ENCODE results near the gene FGF2. TPM values are rescaled to one million over a fixed set of nuclear protein-coding genes. Genes with fewer than 3 reads are reported as not detected.
"Not testable (repeated sequence)": the region's sequence is repeated elsewhere in the genome, so short reads cannot be mapped to it uniquely, and the experiment has no call there.

Gene FGF2
- total RNA-seq, 1 experiment from 2014 or later, result 4.1 TPM

DNA sequence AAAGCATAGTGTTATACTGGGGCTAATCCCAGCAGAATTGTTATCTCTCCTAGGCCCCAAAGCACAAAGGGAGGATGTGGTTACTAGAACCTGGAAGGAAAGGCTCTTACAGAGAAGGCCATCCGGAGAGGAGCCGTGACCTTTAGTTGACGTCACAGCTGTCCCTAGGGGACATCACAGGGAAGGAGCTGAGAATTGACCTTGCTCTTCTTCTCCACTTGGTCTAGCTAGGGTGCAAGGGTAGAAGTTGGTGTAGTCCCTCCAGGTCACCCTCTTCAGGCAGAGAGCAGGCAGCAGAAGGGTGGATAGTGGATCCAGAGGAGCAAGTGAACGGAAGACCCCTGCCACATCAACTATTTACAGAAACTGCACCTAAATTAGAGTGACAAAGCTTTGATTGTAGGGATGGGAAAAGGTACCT is 22.8 kb upstream of the FGF2 start:
- H3K36me3 ChIP-seq (ENCODE audit: low read depth, low read length), result no peaks in the 10 kb centered on the region
- H3K4me2 ChIP-seq (ENCODE audit: low read length), result no peak overlapping the region
- TF ChIP-seq, protein P1, sequence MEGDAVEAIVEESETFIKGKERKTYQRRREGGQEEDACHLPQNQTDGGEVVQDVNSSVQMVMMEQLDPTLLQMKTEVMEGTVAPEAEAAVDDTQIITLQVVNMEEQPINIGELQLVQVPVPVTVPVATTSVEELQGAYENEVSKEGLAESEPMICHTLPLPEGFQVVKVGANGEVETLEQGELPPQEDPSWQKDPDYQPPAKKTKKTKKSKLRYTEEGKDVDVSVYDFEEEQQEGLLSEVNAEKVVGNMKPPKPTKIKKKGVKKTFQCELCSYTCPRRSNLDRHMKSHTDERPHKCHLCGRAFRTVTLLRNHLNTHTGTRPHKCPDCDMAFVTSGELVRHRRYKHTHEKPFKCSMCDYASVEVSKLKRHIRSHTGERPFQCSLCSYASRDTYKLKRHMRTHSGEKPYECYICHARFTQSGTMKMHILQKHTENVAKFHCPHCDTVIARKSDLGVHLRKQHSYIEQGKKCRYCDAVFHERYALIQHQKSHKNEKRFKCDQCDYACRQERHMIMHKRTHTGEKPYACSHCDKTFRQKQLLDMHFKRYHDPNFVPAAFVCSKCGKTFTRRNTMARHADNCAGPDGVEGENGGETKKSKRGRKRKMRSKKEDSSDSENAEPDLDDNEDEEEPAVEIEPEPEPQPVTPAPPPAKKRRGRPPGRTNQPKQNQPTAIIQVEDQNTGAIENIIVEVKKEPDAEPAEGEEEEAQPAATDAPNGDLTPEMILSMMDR (conservative IDR thresholded peaks at IDR 0.05; ENCODE audit: low read depth, low read length), result no peak
- TF ChIP-seq EZH2phosphoT487 (IDR thresholded peaks at IDR 0.05; ENCODE audit: borderline replicate concordance, low read length) (no peak), EZH2 (IDR thresholded peaks at IDR 0.05; ENCODE audit: low read length, unreplicated experiment) (no peak)
- no peak overlapping the region for H3K9ac ChIP-seq (ENCODE audit: low read length)
- no peaks in the 10 kb centered on the region for H3K27me3 ChIP-seq (ENCODE audit: low read length)
- no peak overlapping the region for H3K27ac ChIP-seq (ENCODE audit: low read length)
- H3K4me1 ChIP-seq (ENCODE audit: insufficient read depth, low read length), result no peaks in the 10 kb centered on the region
- no peak overlapping the region for H2AFZ ChIP-seq (ENCODE audit: low read length)
- ChIA-PET POLR2A (ENCODE audit: unreplicated experiment) (no interaction called here), CTCF (no interaction called here)
- intact Hi-C loops (cut with micrococcal nuclease), result no loop called here
- no peaks in the 10 kb centered on the region for H3F3A ChIP-seq (ENCODE audit: low read length, unreplicated experiment)
- no peak overlapping the region for H3K4me3 ChIP-seq (ENCODE audit: low read length)
- H4K20me1 ChIP-seq (ENCODE audit: low read length), result no peaks in the 10 kb centered on the region
- H3K9me3 ChIP-seq (ENCODE audit: low read length), result no peaks in the 10 kb centered on the region
- no peak for ATAC-seq
- no peaks in the 10 kb centered on the region for H3K9me2 ChIP-seq (replicated peaks; ENCODE audit: low read length)
- no peaks in the 10 kb centered on the region for H3K79me2 ChIP-seq (ENCODE audit: low read length)
- DNase-seq, result no peak
- no TSS peak for BruUV-seq (replicated peaks)

DNA sequence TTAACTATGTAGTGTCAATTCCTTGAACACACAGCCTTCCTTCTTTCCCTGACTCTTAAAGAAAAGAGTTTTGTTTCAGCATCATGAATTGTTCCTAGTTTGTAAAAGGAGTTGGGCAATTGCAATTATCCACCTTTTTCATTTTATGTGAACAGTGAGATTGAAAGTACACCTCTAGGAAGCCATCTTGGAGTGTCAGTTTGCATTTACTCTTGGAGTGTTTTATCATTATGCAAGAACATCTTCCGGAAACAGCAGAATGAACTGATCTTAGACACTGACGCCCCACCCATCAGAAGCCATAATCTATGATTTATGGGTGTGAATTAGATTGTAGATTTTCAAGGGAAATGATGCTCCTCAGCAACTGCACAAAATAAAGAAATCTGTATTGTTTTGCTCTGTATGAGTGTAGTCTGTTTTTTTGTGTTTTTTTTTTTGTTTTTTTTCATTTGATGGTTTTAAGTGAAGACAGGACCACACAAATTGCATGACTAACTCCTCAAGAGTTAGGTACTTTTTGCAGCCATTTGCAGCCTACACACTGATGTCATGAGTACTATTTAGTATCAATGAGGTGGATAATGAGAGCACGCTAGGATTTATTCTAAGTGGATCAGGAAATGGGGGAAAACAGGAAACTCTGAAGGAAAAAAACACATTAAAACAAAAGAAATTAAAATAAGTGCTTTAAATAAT is 19.5 kb upstream of the FGF2 start:
- TF ChIP-seq, protein P1 (conservative IDR thresholded peaks at IDR 0.05; ENCODE audit: low read depth, low read length), result no peak
- TF ChIP-seq EZH2 (IDR thresholded peaks at IDR 0.05; ENCODE audit: low read length, unreplicated experiment) (no peak), EZH2phosphoT487 (IDR thresholded peaks at IDR 0.05; ENCODE audit: borderline replicate concordance, low read length) (no peak)
- POLR2A ChIA-PET (ENCODE audit: unreplicated experiment), result no interaction called here
- Histone ChIP-seq H3F3A (ENCODE audit: low read length, unreplicated experiment) (no peaks in the 10 kb centered on the region), H3K79me2 (ENCODE audit: low read length) (no peaks in the 10 kb centered on the region), H2AFZ (ENCODE audit: low read length) (no peak overlapping the region), H4K20me1 (ENCODE audit: low read length) (no peaks in the 10 kb centered on the region), H3K4me3 (ENCODE audit: low read length) (no peak overlapping the region), H3K9ac (ENCODE audit: low read length) (no peak overlapping the region), H3K4me2 (ENCODE audit: low read length) (no peak overlapping the region), H3K36me3 (ENCODE audit: low read depth, low read length) (no peaks in the 10 kb centered on the region), H3K27me3 (ENCODE audit: low read length) (no peaks in the 10 kb centered on the region), H3K4me1 (ENCODE audit: insufficient read depth, low read length) (no peaks in the 10 kb centered on the region), H3K9me3 (ENCODE audit: low read length) (no peaks in the 10 kb centered on the region), H3K9me2 (replicated peaks; ENCODE audit: low read length) (no peaks in the 10 kb centered on the region), H3K27ac (ENCODE audit: low read length) (no peak overlapping the region)
- CTCF ChIA-PET, result no interaction called here
- no peak for DNase-seq
- BruUV-seq (replicated peaks), result no TSS peak
- ATAC-seq, result no peak
- intact Hi-C loops (cut with micrococcal nuclease), result no loop called here

DNA sequence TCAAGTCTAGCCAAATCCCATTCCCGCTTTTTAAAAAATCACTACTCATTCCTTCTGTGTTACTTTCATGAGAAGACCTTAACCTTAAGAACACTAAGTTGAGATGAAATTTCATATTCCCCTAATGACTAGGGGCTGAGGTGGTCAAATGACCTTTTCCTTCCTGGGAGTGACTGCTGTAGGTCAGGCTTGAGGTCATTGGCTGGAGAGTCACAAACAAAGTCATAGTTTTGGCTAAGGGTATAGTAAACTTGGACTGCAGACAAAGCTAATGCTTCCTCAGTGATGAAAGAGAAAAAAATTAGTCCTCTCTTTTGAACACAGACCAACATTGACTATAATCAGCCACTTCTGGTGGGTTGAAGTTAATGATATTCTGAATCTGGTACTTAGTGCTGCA is 16.0 kb upstream of the FGF2 start:
- Histone ChIP-seq H3K4me3 (ENCODE audit: low read length) (no peak overlapping the region), H2AFZ (ENCODE audit: low read length) (no peak overlapping the region), H3K4me1 (ENCODE audit: insufficient read depth, low read length) (no peaks in the 10 kb centered on the region), H3K36me3 (ENCODE audit: low read depth, low read length) (no peaks in the 10 kb centered on the region), H3K27me3 (ENCODE audit: low read length) (no peaks in the 10 kb centered on the region), H3K9me3 (ENCODE audit: low read length) (no peaks in the 10 kb centered on the region), H3K9me2 (replicated peaks; ENCODE audit: low read length) (no peaks in the 10 kb centered on the region), H3K4me2 (ENCODE audit: low read length) (no peak overlapping the region), H3K9ac (ENCODE audit: low read length) (no peak overlapping the region), H3K79me2 (ENCODE audit: low read length) (no peaks in the 10 kb centered on the region), H3F3A (ENCODE audit: low read length, unreplicated experiment) (no peaks in the 10 kb centered on the region), H3K27ac (ENCODE audit: low read length) (no peak overlapping the region), H4K20me1 (ENCODE audit: low read length) (no peaks in the 10 kb centered on the region)
- CTCF ChIA-PET, result no interaction called here
- ATAC-seq (no peak), DNase-seq (no peak)
- POLR2A ChIA-PET (ENCODE audit: unreplicated experiment), result no interaction called here
- TF ChIP-seq EZH2phosphoT487 (IDR thresholded peaks at IDR 0.05; ENCODE audit: borderline replicate concordance, low read length) (no peak), EZH2 (IDR thresholded peaks at IDR 0.05; ENCODE audit: low read length, unreplicated experiment) (no peak)
- TF ChIP-seq, protein P1 (conservative IDR thresholded peaks at IDR 0.05; ENCODE audit: low read depth, low read length), result no peak
- BruUV-seq (replicated peaks), result no TSS peak
- intact Hi-C loops (cut with micrococcal nuclease), result no loop called here

DNA sequence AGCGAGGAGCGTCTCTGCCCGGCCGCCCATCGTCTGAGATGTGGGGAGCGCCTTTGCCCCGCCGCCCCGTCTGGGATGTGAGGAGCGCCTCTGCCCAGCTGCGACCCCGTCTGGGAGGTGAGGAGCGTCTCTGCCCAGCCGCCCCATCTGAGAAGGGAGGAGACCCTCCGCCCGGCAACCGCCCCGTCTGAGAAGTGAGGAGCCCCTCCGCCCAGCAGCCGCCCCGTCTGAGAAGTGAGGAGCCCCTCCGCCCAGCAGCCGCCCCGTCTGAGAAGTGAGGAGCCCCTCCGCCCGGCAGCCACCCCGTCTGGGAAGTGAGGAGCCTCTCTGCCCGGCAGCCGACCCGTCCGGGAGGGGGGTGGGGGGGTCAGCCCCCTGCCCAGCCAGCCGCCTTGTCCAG is 14.8 kb upstream of the FGF2 start:
- POLR2A ChIA-PET (ENCODE audit: unreplicated experiment); BruUV-seq (replicated peaks); CTCF ChIA-PET: not testable (repeated sequence)

More for the DNA sequence above, 14.8 kb upstream of the FGF2 start:
- H3F3A ChIP-seq (ENCODE audit: low read length, unreplicated experiment); H3K79me2 ChIP-seq (ENCODE audit: low read length); H3K9me3 ChIP-seq (ENCODE audit: low read length); H2AFZ ChIP-seq (ENCODE audit: low read length); H4K20me1 ChIP-seq (ENCODE audit: low read length); intact Hi-C loops (cut with micrococcal nuclease); DNase-seq; H3K4me2 ChIP-seq (ENCODE audit: low read length); H3K27ac ChIP-seq (ENCODE audit: low read length); H3K4me3 ChIP-seq (ENCODE audit: low read length); H3K4me1 ChIP-seq (ENCODE audit: insufficient read depth, low read length); H3K9me2 ChIP-seq (replicated peaks; ENCODE audit: low read length); H3K36me3 ChIP-seq (ENCODE audit: low read depth, low read length); ATAC-seq; H3K9ac ChIP-seq (ENCODE audit: low read length); H3K27me3 ChIP-seq (ENCODE audit: low read length): not testable (repeated sequence)
